Neural progenitor cell (in vitro differentiated cells): Measurements from ENCODE around the gene CRYBB1. TPM values are rescaled to one million over a fixed set of nuclear protein-coding genes. Genes with fewer than 3 reads are reported as not detected.

Experiments used
- DNase-seq: peaks from one replicate; pipeline ENCODE4 v3.0.0-alpha.2; 2016; ENCODE audit warnings: low spot score
- H2AFZ ChIP-seq: fragments of 200-600 bp; sonication (generic); replicated peaks from 2 replicates; pipeline ENCODE4 v1.6.1; 2016; ENCODE audit warnings: antibody characterized with exemption
- H3F3A ChIP-seq: fragments of 200-600 bp; sonication (generic); 2 replicates; pipeline ENCODE4 v1.6.1; 2016; ENCODE audit warnings: antibody characterized with exemption, low read depth
- H3K27ac ChIP-seq: fragments of 200-600 bp; sonication (generic); 2 replicates; pipeline ENCODE4 v1.5.1; 2016; ENCODE audit warnings: mild to moderate bottlenecking
- H3K27me3 ChIP-seq: fragments of 200-600 bp; sonication (generic); 2 replicates; pipeline ENCODE4 v1.6.1; 2016; ENCODE audit warnings: mild to moderate bottlenecking, moderate library complexity
- H3K36me3 ChIP-seq: fragments of 200-600 bp; sonication (generic); 2 replicates; pipeline ENCODE4 v1.5.1; 2016
- H3K4me1 ChIP-seq: fragments of 200-600 bp; sonication (generic); 2 replicates; pipeline ENCODE4 v1.6.1; 2016; ENCODE audit warnings: mixed run types
- H3K4me2 ChIP-seq: fragments of 200-600 bp; sonication (generic); 2 replicates; pipeline ENCODE4 v1.6.1; 2016
- H3K4me3 ChIP-seq: fragments of 200-600 bp; sonication (generic); 2 replicates; pipeline ENCODE4 v1.5.1; 2016
- H3K79me2 ChIP-seq: fragments of 200-600 bp; sonication (generic); 2 replicates; pipeline ENCODE4 v1.6.1; 2016; ENCODE audit warnings: low read depth
- H3K9ac ChIP-seq: fragments of 200-600 bp; sonication (generic); 2 replicates; pipeline ENCODE4 v1.6.1; 2016
- H3K9me3 ChIP-seq: fragments of 200-600 bp; sonication (generic); 2 replicates; pipeline ENCODE4 v1.5.1; 2016; ENCODE audit warnings: low read depth
- H4K20me1 ChIP-seq: fragments of 200-600 bp; sonication (generic); 2 replicates; pipeline ENCODE4 v1.6.1; 2016; ENCODE audit warnings: low read depth
- H3K27ac Mint-ChIP-seq: 3 replicates; pipeline ENCODE4 v1.8.0; 2021; ENCODE audit warnings: mixed read lengths
- H3K27me3 Mint-ChIP-seq: 2 replicates; pipeline ENCODE4 v1.8.0; 2022; ENCODE audit warnings: low read depth, mild to moderate bottlenecking, inconsistent platforms, moderate library complexity, mixed read lengths; ENCODE audit not compliant: insufficient read depth
- H3K36me3 Mint-ChIP-seq: 3 replicates; pipeline ENCODE4 v1.8.0; 2021; ENCODE audit warnings: mixed read lengths
- H3K4me1 Mint-ChIP-seq: 3 replicates; pipeline ENCODE4 v1.8.0; 2021; ENCODE audit warnings: mixed read lengths
- H3K4me3 Mint-ChIP-seq: 3 replicates; pipeline ENCODE4 v1.8.0; 2021; ENCODE audit warnings: mild to moderate bottlenecking, moderate library complexity, mixed read lengths
- H3K9me3 Mint-ChIP-seq: 3 replicates; pipeline ENCODE4 v1.8.0; 2020; ENCODE audit warnings: mixed read lengths
- EZH2 ChIP-seq: fragments of 200-600 bp; sonication (generic); IDR thresholded peaks from 2 replicates; pipeline ENCODE4 v1.6.1; 2017; ENCODE audit warnings: antibody characterized with exemption, mild to moderate bottlenecking, moderate library complexity
- EZH2phosphoT487 ChIP-seq: fragments of 200-600 bp; sonication (generic); IDR thresholded peaks from 2 replicates; pipeline ENCODE4 v1.6.1; 2017; ENCODE audit warnings: antibody characterized with exemption
- total RNA-seq: library from RNA; depleted of rRNA; stranded (reverse); fragments of >200 nt; gene quantifications from 2 replicates; pipeline ENCODE4 v1.2.3, GENCODE V29; 2015; ENCODE audit warnings: low replicate concordance
- TF ChIP-seq, protein P1 (sequence below): fragments of 200-600 bp; sonication (generic); IDR thresholded peaks from 2 replicates; pipeline ENCODE4 v1.5.1; 2017; ENCODE audit warnings: antibody characterized with exemption, mild to moderate bottlenecking

The CRYBB1 gene
- total RNA-seq, 1 donor from 2014 or later, result not detected

DNA sequence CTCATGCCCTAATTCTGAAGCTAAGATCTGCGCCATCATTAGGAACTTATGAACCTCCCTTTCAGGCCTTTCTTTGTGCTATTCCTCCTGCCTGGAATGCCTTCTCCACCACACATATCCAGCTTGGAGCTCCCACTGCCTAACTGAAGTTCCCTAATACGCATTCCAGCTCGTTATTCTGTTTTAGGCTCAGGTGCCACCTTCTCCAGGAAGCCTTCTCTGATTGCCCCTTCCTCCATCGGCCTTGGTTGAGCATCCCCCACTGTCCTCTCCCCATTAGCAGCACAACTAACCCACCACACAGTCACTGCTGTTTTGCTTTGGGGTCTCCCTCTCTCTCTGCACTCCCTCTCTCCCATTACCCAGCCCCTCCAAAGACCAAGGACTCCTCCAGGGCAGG, 5.2 kb downstream of the CRYBB1 start:
- Histone ChIP-seq H3K4me3 (no peak overlapping the region), H2AFZ (no peak overlapping the region), H3K9ac (no peak overlapping the region), H3K27ac (no peak overlapping the region), H4K20me1 (no peaks in the 10 kb centered on the region), H3K79me2 (no peaks in the 10 kb centered on the region), H3K27me3 (peaks cover 28% of the 10 kb centered on the region), H3K4me2 (no peak overlapping the region), H3K9me3 (no peaks in the 10 kb centered on the region), H3K4me1 (peaks cover 51% of the 10 kb centered on the region), H3K36me3 (no peaks in the 10 kb centered on the region), H3F3A (peaks cover 28% of the 10 kb centered on the region)
- no peak for DNase-seq
- no peak for TF ChIP-seq EZH2
- TF ChIP-seq, protein P1, sequence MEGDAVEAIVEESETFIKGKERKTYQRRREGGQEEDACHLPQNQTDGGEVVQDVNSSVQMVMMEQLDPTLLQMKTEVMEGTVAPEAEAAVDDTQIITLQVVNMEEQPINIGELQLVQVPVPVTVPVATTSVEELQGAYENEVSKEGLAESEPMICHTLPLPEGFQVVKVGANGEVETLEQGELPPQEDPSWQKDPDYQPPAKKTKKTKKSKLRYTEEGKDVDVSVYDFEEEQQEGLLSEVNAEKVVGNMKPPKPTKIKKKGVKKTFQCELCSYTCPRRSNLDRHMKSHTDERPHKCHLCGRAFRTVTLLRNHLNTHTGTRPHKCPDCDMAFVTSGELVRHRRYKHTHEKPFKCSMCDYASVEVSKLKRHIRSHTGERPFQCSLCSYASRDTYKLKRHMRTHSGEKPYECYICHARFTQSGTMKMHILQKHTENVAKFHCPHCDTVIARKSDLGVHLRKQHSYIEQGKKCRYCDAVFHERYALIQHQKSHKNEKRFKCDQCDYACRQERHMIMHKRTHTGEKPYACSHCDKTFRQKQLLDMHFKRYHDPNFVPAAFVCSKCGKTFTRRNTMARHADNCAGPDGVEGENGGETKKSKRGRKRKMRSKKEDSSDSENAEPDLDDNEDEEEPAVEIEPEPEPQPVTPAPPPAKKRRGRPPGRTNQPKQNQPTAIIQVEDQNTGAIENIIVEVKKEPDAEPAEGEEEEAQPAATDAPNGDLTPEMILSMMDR, result no peak
- no peak for TF ChIP-seq EZH2phosphoT487
- H3K4me3 Mint-ChIP-seq, result no peak overlapping the region
- H3K36me3 Mint-ChIP-seq, result no peaks in the 10 kb centered on the region
- H3K27ac Mint-ChIP-seq, result no peak overlapping the region
- no peaks in the 10 kb centered on the region for H3K9me3 Mint-ChIP-seq
- peaks cover 19% of the 10 kb centered on the region for H3K27me3 Mint-ChIP-seq
- peaks cover 57% of the 10 kb centered on the region for H3K4me1 Mint-ChIP-seq

DNA sequence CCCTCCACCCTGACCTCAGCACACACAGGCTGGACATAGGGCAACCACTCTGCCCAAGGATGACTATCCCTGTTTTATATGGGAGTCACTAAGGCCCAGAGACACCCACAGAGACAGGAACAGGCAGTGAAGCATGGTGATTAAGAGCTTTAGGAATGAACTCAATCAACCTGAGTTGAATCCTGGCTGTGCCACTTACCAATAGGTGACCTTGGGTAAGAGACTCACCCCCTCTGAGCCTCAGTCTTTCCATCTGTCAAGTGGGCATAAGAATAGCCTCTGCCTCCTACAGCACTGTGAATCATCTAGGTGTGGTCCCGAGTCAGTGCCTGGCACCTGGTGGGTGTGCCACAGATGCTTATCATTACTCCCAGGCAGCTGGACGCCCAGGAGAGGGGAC, 6.8 kb downstream of the CRYBB1 start:
- H3K27me3 Mint-ChIP-seq, result peaks cover 15% of the 10 kb centered on the region

DNA sequence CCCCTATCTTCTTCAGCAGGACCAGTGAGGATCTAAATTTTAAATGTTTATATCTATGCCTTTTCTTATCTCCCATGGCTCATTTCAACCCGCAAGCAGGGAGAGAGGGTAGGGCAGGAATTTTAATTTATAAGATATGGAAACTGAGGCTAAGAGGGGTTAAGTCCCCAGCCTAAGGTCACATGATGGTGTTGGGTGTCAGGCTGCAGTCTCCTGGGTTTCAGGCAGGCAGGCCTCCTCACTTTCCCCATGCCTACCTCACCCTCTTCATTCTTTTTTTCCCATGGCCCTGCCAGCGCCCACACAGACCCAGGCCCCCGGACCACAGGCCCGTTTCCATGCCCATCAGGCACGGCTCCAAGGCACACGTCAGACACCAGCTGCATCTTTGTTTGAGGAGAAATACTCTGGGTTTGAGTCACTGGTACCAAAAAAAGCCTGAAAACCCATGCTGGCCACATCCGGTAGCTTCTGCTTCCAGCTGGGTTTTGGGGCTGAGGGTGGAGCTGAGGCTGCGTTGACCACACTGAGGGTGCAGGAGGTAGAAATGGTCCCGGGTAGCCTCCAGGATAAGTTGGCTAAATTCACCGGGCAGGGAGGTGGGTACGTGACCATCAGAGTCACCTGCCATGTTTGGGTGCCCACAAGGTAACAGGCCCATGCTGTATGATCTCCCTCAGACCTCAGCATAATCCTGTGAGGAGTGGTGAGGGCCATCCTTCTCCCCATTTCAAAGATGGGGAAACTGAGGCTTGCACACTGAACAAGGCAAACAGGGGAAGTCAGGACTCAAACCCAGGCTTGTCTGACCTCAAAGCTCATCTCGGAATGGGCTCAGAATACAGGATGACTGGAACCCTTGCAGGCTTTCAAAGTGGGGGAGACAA, 7.5 kb downstream of the CRYBB1 start:
- peaks cover 38% of the 10 kb centered on the region for H3K4me1 Mint-ChIP-seq
- no peak overlapping the region for H3K4me3 ChIP-seq
- no peaks in the 10 kb centered on the region for H3K36me3 ChIP-seq
- no peak overlapping the region for H3K27ac ChIP-seq
- no peak overlapping the region for H3K4me2 ChIP-seq
- H3K9me3 Mint-ChIP-seq, result no peaks in the 10 kb centered on the region
- no peak for DNase-seq
- H3K9ac ChIP-seq, result no peak overlapping the region
- no peak for TF ChIP-seq EZH2
- no peak for TF ChIP-seq EZH2phosphoT487
- TF ChIP-seq, protein P1, result no peak
- no peak overlapping the region for H3K27ac Mint-ChIP-seq
- peaks cover 15% of the 10 kb centered on the region for H3K27me3 Mint-ChIP-seq
- no peaks in the 10 kb centered on the region for H3K79me2 ChIP-seq
- peaks cover 16% of the 10 kb centered on the region for H3F3A ChIP-seq
- H3K27me3 ChIP-seq, result peaks cover 28% of the 10 kb centered on the region
- H3K9me3 ChIP-seq, result no peaks in the 10 kb centered on the region
- no peaks in the 10 kb centered on the region for H4K20me1 ChIP-seq
- H3K4me3 Mint-ChIP-seq, result no peak overlapping the region
- no peaks in the 10 kb centered on the region for H3K36me3 Mint-ChIP-seq
- no peak overlapping the region for H2AFZ ChIP-seq
- peaks cover 31% of the 10 kb centered on the region for H3K4me1 ChIP-seq

More for the DNA sequence above, 6.8 kb downstream of the CRYBB1 start:
- Mint-ChIP-seq H3K4me3 (no peak overlapping the region), H3K27ac (no peak overlapping the region), H3K36me3 (no peaks in the 10 kb centered on the region), H3K4me1 (peaks cover 42% of the 10 kb centered on the region), H3K9me3 (no peaks in the 10 kb centered on the region)
- no peaks in the 10 kb centered on the region for H4K20me1 ChIP-seq
- no peak overlapping the region for H3K27ac ChIP-seq
- H3K4me3 ChIP-seq, result no peak overlapping the region
- H3K79me2 ChIP-seq, result no peaks in the 10 kb centered on the region
- TF ChIP-seq EZH2phosphoT487, result no peak
- no peak for TF ChIP-seq EZH2
- TF ChIP-seq, protein P1, result no peak
- H2AFZ ChIP-seq, result no peak overlapping the region
- H3K4me2 ChIP-seq, result no peak overlapping the region
- H3K4me1 ChIP-seq, result peaks cover 35% of the 10 kb centered on the region
- H3F3A ChIP-seq, result peaks cover 21% of the 10 kb centered on the region
- no peaks in the 10 kb centered on the region for H3K9me3 ChIP-seq
- H3K9ac ChIP-seq, result no peak overlapping the region
- DNase-seq, result no peak
- peaks cover 28% of the 10 kb centered on the region for H3K27me3 ChIP-seq
- H3K36me3 ChIP-seq, result no peaks in the 10 kb centered on the region
